HEK293 (cell line): ENCODE data around the gene RPAP3.
A peak's percentile ranks its signal among the peaks of the same experiment; 100 is the strongest.

Experiments used
- CTCF ChIA-PET: fragments of 350-600 bp; formaldehyde crosslinking; extraction: SDS; loops from one replicate; lab custom pipeline; 2021; ENCODE audit warnings: antibody characterized with exemption; lab: Yijun Ruan, JAX
- POLR2A ChIA-PET: fragments of 300-600 bp; formaldehyde crosslinking; extraction: SDS; loops from one replicate; lab custom pipeline; 2020; ENCODE audit warnings: antibody characterized with exemption, inconsistent platforms; lab: Yijun Ruan, JAX
- H3K27ac ChIP-seq: fragments of 200-500 bp; sonication (Bioruptor generic); 2 replicates; pipeline ENCODE4 v1.5.1; 2014; ENCODE audit warnings: low read depth, low read length, control low read depth, inconsistent platforms; ENCODE audit errors: extremely low read depth
- H3K36me3 ChIP-seq, 2 experiments: fragments of 200-500 bp in 1 of 2; sonication (Bioruptor generic) in 1 of 2; 1 replicate in 1 of 2; 2 replicates in 1 of 2; pipeline ENCODE4 v1.5.1; 2014 to 2017; ENCODE audit warnings: inconsistent platforms in 2 of 2, low read length in 2 of 2; ENCODE audit not compliant: control insufficient read depth in 2 of 2, insufficient read depth in 1 of 2
- H3K4me1 ChIP-seq: fragments of 200-500 bp; sonication (Bioruptor generic); 2 replicates; pipeline ENCODE4 v1.5.1; 2014; ENCODE audit warnings: mild to moderate bottlenecking, low read length, inconsistent platforms; ENCODE audit not compliant: control insufficient read depth, insufficient read depth
- H3K4me3 ChIP-seq: 2 replicates; pipeline ENCODE4 v1.5.1; 2011; ENCODE audit warnings: low read depth, mild to moderate bottlenecking, control low read depth, low read length, moderate library complexity
- H3K9me3 ChIP-seq: fragments of 200-500 bp; sonication (Bioruptor generic); 2 replicates; pipeline ENCODE4 v1.5.1; 2014; ENCODE audit warnings: low read depth, low read length, inconsistent platforms; ENCODE audit not compliant: control insufficient read depth, insufficient read depth
- GLI4 ChIP-seq: fragments of 450-650 bp; formaldehyde crosslinking; IDR thresholded peaks from 2 replicates; pipeline ENCODE4 v1.5.1; 2016; ENCODE audit warnings: missing biosample characterization, missing genetic modification characterization
- HOXC10 ChIP-seq: sonication (generic); formaldehyde crosslinking; IDR thresholded peaks from 2 replicates; pipeline ENCODE4 v1.8.1; 2023; ENCODE audit warnings: mild to moderate bottlenecking, missing genetic modification reagents
- KLF17 ChIP-seq: fragments of 450-650 bp; formaldehyde crosslinking; IDR thresholded peaks from 2 replicates; pipeline ENCODE4 v1.5.1; 2016; ENCODE audit warnings: missing biosample characterization, missing genetic modification characterization
- MYNN ChIP-seq: fragments of 450-650 bp; formaldehyde crosslinking; IDR thresholded peaks from 2 replicates; pipeline ENCODE4 v1.5.1; 2016; ENCODE audit warnings: missing biosample characterization, missing genetic modification characterization, borderline replicate concordance
- PRDM6 ChIP-seq: fragments of 450-650 bp; formaldehyde crosslinking; IDR thresholded peaks from 2 replicates; pipeline ENCODE4 v1.5.1; 2017; ENCODE audit warnings: missing biosample characterization, missing genetic modification characterization
- SCRT1 ChIP-seq: fragments of 450-650 bp; formaldehyde crosslinking; IDR thresholded peaks from 2 replicates; pipeline ENCODE4 v1.5.1; 2016; ENCODE audit warnings: missing biosample characterization, missing genetic modification characterization, borderline replicate concordance
- SCRT2 ChIP-seq: fragments of 450-650 bp; formaldehyde crosslinking; IDR thresholded peaks from 2 replicates; pipeline ENCODE4 v1.5.1; 2016; ENCODE audit warnings: missing biosample characterization, missing genetic modification characterization
- ZBTB17 ChIP-seq: fragments of 450-650 bp; formaldehyde crosslinking; IDR thresholded peaks from 2 replicates; pipeline ENCODE4 v1.5.1; 2016; ENCODE audit warnings: missing biosample characterization, missing genetic modification characterization
- ZBTB21 ChIP-seq: fragments of 450-650 bp; formaldehyde crosslinking; IDR thresholded peaks from 2 replicates; pipeline ENCODE4 v1.5.1; 2017; ENCODE audit warnings: missing biosample characterization, missing genetic modification characterization
- ZFHX2 ChIP-seq: fragments of 450-650 bp; formaldehyde crosslinking; conservative IDR thresholded peaks from 2 replicates; pipeline ENCODE4 v1.5.1; 2016; ENCODE audit warnings: missing biosample characterization, missing genetic modification characterization
- ZNF10 ChIP-seq: fragments of 450-650 bp; formaldehyde crosslinking; IDR thresholded peaks from 2 replicates; pipeline ENCODE4 v1.5.1; 2017; ENCODE audit warnings: missing biosample characterization, missing genetic modification characterization
- ZNF174 ChIP-seq: fragments of 450-650 bp; formaldehyde crosslinking; IDR thresholded peaks from 2 replicates; pipeline ENCODE4 v1.5.0; 2017; ENCODE audit warnings: missing biosample characterization, mild to moderate bottlenecking, missing genetic modification characterization
- ZNF184 ChIP-seq: fragments of 450-650 bp; IDR thresholded peaks from 2 replicates; pipeline ENCODE4 v1.5.1; 2018; ENCODE audit warnings: missing biosample characterization, mild to moderate bottlenecking, missing genetic modification characterization
- ZNF202 ChIP-seq: fragments of 450-650 bp; formaldehyde crosslinking; IDR thresholded peaks from 2 replicates; pipeline ENCODE4 v1.5.1; 2016; ENCODE audit warnings: missing biosample characterization, missing genetic modification characterization, borderline replicate concordance
- ZNF223 ChIP-seq: fragments of 450-650 bp; formaldehyde crosslinking; IDR thresholded peaks from 2 replicates; pipeline ENCODE4 v1.5.1; 2016; ENCODE audit warnings: missing biosample characterization, missing genetic modification characterization
- ZNF24 ChIP-seq: fragments of 450-650 bp; formaldehyde crosslinking; IDR thresholded peaks from 2 replicates; pipeline ENCODE4 v1.5.1; 2016; ENCODE audit warnings: missing biosample characterization, missing genetic modification characterization
- ZNF248 ChIP-seq: fragments of 450-650 bp; formaldehyde crosslinking; IDR thresholded peaks from 2 replicates; pipeline ENCODE4 v1.5.1; 2017; ENCODE audit warnings: missing biosample characterization, missing genetic modification characterization
- ZNF274 ChIP-seq, 2 experiments: fragments of 200-500 bp in 1 of 2; fragments of 450-650 bp in 1 of 2; sonication (Bioruptor generic) in 1 of 2; formaldehyde crosslinking in 1 of 2; IDR thresholded peaks; 2 replicates each; pipeline versions ENCODE4 v1.5.1 to v1.6.1; 2014 to 2016; ENCODE audit warnings: borderline replicate concordance in 1 of 2, inconsistent platforms in 1 of 2, low read length in 1 of 2, missing biosample characterization in 1 of 2, missing genetic modification characterization in 1 of 2
- ZNF292 ChIP-seq: fragments of 450-650 bp; formaldehyde crosslinking; IDR thresholded peaks from 2 replicates; pipeline ENCODE4 v1.5.1; 2016; ENCODE audit warnings: low read depth, missing biosample characterization, missing genetic modification characterization, borderline replicate concordance
- ZNF335 ChIP-seq: fragments of 450-650 bp; formaldehyde crosslinking; conservative IDR thresholded peaks from 2 replicates; pipeline ENCODE4 v1.5.1; 2016; ENCODE audit warnings: missing biosample characterization, missing genetic modification characterization
- ZNF404 ChIP-seq: fragments of 450-650 bp; formaldehyde crosslinking; IDR thresholded peaks from 2 replicates; pipeline ENCODE4 v1.5.1; 2017; ENCODE audit warnings: missing biosample characterization, missing genetic modification characterization
- ZNF521 ChIP-seq: fragments of 450-650 bp; formaldehyde crosslinking; IDR thresholded peaks from 2 replicates; pipeline ENCODE4 v1.5.1; 2017; ENCODE audit warnings: missing biosample characterization, mild to moderate bottlenecking, missing genetic modification characterization
- ZNF549 ChIP-seq: fragments of 450-650 bp; IDR thresholded peaks from 2 replicates; pipeline ENCODE4 v1.5.1; 2018; ENCODE audit warnings: missing biosample characterization, missing genetic modification characterization, mild to moderate bottlenecking, inconsistent platforms, moderate library complexity
- ZNF558 ChIP-seq: fragments of 450-650 bp; formaldehyde crosslinking; IDR thresholded peaks from 2 replicates; pipeline ENCODE4 v1.5.1; 2016; ENCODE audit warnings: missing biosample characterization, missing genetic modification characterization
- ZNF623 ChIP-seq: fragments of 450-650 bp; formaldehyde crosslinking; IDR thresholded peaks from 2 replicates; pipeline ENCODE4 v1.5.1; 2016; ENCODE audit warnings: missing biosample characterization, missing genetic modification characterization
- ZNF624 ChIP-seq: fragments of 450-650 bp; formaldehyde crosslinking; IDR thresholded peaks from 2 replicates; pipeline ENCODE4 v1.5.1; 2017; ENCODE audit warnings: missing biosample characterization, missing genetic modification characterization
- ZNF645 ChIP-seq: fragments of 450-650 bp; formaldehyde crosslinking; IDR thresholded peaks from 2 replicates; pipeline ENCODE4; 2016; ENCODE audit warnings: missing biosample characterization, missing genetic modification characterization
- ZNF791 ChIP-seq: fragments of 450-650 bp; formaldehyde crosslinking; IDR thresholded peaks from 2 replicates; pipeline ENCODE4 v1.5.1; 2016; ENCODE audit warnings: missing biosample characterization, missing genetic modification characterization
- ZNF792 ChIP-seq: fragments of 450-650 bp; formaldehyde crosslinking; IDR thresholded peaks from 2 replicates; pipeline ENCODE4 v1.5.1; 2016; ENCODE audit warnings: missing biosample characterization, missing genetic modification characterization
- TF ChIP-seq, protein P1 (sequence below): IDR thresholded peaks from 2 replicates; pipeline ENCODE4 v1.6.1; 2011; ENCODE audit warnings: mild to moderate bottlenecking, low read depth, low read length, borderline replicate concordance
- TF ChIP-seq, protein P2 (sequence below): fragments of 450-650 bp; formaldehyde crosslinking; IDR thresholded peaks from 2 replicates; pipeline ENCODE4 v1.5.1; 2016; ENCODE audit warnings: missing biosample characterization, missing genetic modification characterization

The RPAP3 gene

GRCh38 chr12:47707355-47707754 lies 1.5 kb upstream of the RPAP3 start:
- CTCF ChIA-PET = interaction anchor here (1.1 to 2.5 kb wide), 4 partner anchors 9 to 131 kb away, joined by 5 to 32 read pairs (median 9); no protein-coding TSS in a partner anchor
- H3K4me3 ChIP-seq = no peak overlapping the region
- no peaks in the 10 kb centered on the region for H3K4me1 ChIP-seq
- H3K27ac ChIP-seq = no peak overlapping the region
- H3K36me3 ChIP-seq = peaks cover 1 to 4% of the 10 kb centered on the region in 2 experiments; a peak in 2 of 3 replicates
- H3K9me3 ChIP-seq = no peaks in the 10 kb centered on the region
- TF ChIP-seq ZNF248 (tag by site-specific recombination) = no peak
- TF ChIP-seq ZFHX2 (tag by site-specific recombination) = no peak
- TF ChIP-seq ZNF404 = no peak
- TF ChIP-seq ZNF521 (tag by site-specific recombination) = no peak
- no peak for TF ChIP-seq ZNF645
- TF ChIP-seq ZNF202 (tag by site-specific recombination) = no peak
- no peak for TF ChIP-seq ZNF274 (IDR thresholded peaks at IDR 0.05; ENCODE audit: low read length)
- no peak for TF ChIP-seq ZNF274 (tag by site-specific recombination; IDR thresholded peaks at IDR 0.05; ENCODE audit: borderline replicate concordance)
- TF ChIP-seq ZNF223 = no peak
- POLR2A ChIA-PET = no interaction called here

DNA sequence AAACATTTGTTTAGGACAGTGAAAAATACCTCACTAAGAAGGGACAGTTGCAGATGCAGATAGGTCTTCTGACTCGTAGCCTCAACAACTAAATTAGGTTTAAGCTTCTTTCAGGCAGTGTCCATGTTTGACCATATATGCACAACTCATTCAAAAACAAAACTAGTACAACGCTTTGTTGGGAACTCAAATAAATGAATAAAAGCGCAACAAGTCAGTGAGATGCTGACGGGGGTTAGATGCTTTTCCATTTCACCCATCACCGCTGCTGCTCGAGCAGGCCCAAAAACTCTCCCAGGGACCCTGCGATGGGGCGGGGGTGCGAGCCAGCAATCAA lies 633 bp downstream of the RPAP3 start:
- POLR2A ChIA-PET = interaction anchor here (1.5 kb wide), 1 partner anchor 134 kb away, joined by 4 read pairs; no protein-coding TSS in a partner anchor
- CTCF ChIA-PET = interaction anchor here (0.6 to 2.6 kb wide), 13 partner anchors 8 to 386 kb away, joined by 3 to 10 read pairs (median 3); no protein-coding TSS in a partner anchor
- H3K27ac ChIP-seq = peak overlapping the region; percentile 44; the same call in 1 of the 2 replicates
- no peaks in the 10 kb centered on the region for H3K4me1 ChIP-seq
- H3K36me3 ChIP-seq = peaks cover 8 to 16% of the 10 kb centered on the region in 2 experiments
- no peaks in the 10 kb centered on the region for H3K9me3 ChIP-seq
- H3K4me3 ChIP-seq = peak overlapping the region; percentile 97
- TF ChIP-seq ZNF174 (tag by site-specific recombination) (no peak), ZNF184 (tag by site-specific recombination) (no peak), ZNF792 (tag by site-specific recombination) (no peak), ZNF292 (no peak), ZNF624 (tag by site-specific recombination) (no peak), ZNF623 (tag by site-specific recombination) (no peak), ZNF558 (tag by site-specific recombination) (0 out of 2 replicates have a peak, but pooled peaks have one; percentile 15), ZBTB17 (peak; percentile 50), PRDM6 (tag by site-specific recombination) (no peak), ZNF549 (tag by site-specific recombination) (no peak), KLF17 (tag by site-specific recombination) (no peak), GLI4 (tag by site-specific recombination) (no peak), ZNF791 (tag by site-specific recombination) (no peak), MYNN (no peak), ZNF10 (no peak), ZNF24 (no peak), ZBTB21 (no peak), SCRT1 (tag by site-specific recombination) (peak; percentile 90), HOXC10 (CRISPR knock-in tag) (0 out of 2 replicates have a peak, but pooled peaks have one; percentile 25), SCRT2 (tag by site-specific recombination) (peak; percentile 97), ZNF335 (no peak; the same call in 1 of the 2 replicates)
- TF ChIP-seq, protein P1, sequence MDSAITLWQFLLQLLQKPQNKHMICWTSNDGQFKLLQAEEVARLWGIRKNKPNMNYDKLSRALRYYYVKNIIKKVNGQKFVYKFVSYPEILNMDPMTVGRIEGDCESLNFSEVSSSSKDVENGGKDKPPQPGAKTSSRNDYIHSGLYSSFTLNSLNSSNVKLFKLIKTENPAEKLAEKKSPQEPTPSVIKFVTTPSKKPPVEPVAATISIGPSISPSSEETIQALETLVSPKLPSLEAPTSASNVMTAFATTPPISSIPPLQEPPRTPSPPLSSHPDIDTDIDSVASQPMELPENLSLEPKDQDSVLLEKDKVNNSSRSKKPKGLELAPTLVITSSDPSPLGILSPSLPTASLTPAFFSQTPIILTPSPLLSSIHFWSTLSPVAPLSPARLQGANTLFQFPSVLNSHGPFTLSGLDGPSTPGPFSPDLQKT = no peak
- TF ChIP-seq, protein P2, sequence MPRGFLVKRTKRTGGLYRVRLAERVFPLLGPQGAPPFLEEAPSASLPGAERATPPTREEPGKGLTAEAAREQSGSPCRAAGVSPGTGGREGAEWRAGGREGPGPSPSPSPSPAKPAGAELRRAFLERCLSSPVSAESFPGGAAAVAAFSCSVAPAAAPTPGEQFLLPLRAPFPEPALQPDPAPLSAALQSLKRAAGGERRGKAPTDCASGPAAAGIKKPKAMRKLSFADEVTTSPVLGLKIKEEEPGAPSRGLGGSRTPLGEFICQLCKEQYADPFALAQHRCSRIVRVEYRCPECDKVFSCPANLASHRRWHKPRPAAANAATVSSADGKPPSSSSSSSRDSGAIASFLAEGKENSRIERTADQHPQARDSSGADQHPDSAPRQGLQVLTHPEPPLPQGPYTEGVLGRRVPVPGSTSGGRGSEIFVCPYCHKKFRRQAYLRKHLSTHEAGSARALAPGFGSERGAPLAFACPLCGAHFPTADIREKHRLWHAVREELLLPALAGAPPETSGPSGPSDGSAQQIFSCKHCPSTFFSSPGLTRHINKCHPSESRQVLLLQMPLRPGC (tag by site-specific recombination) = no peak
